ENCODE results near the gene IFITM2.

DNA sequence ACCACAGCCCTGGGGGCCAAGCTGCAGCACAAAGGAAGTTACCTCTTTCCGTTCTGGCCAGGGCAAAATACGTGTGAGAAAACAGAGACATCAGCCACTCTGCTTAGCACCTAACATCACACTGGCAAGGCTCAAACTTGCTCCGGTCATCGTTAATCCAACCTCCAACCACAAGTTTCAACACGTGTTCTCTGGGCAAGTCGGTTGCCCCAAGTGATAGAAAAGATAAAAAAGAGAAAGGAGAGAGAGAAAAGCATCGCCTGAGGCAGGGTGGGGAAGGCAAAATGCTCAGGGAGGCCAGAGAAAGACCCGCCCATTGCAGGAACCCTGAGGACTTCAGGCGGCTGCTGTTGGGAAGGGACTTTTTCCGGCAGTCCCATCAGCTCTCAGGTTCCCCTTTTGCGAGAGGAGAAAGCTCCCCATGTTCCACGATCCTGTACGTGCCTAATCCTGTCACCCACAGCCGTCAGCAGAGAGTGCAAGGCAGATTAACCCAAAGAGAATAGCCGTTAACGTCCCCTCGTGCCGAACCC is 43.2 kb downstream of the IFITM2 start:
- TF ChIP-seq POLR2AphosphoS5 (IDR thresholded peaks at IDR 0.05): no peak
- TF ChIP-seq CTCF (IDR thresholded peaks at IDR 0.05): no peak
- TF ChIP-seq POLR2A (IDR thresholded peaks at IDR 0.05): no peak
